ENCODE data around the gene CTSD. TPM values are rescaled to one million over a fixed set of nuclear protein-coding genes. Genes with fewer than 3 reads are reported as not detected.

Gene CTSD
- total and polyA plus RNA-seq, 4 donors: 310 to 814 (median 553) TPM

GRCh38 chr11:1730059-1730629 lies 33.6 kb downstream of the CTSD start:
- TF ChIP-seq ATF3 (IDR thresholded peaks at IDR 0.05) (no peak), YY1 (IDR thresholded peaks at IDR 0.05) (no peak), ZBTB33 (IDR thresholded peaks at IDR 0.05) (no peak), EGR1 (IDR thresholded peaks at IDR 0.05; ENCODE audit: low read depth in 2 of 2) (no peak)
- WGBS: 69% methylated on average over 11 of the region's 11 CpGs
- Histone ChIP-seq H3K9ac (ENCODE audit: low read depth in 1 of 2, low read length in 2 of 2) (no peak overlapping the region), H3K9me3 (ENCODE audit: control insufficient read depth in 4 of 4, low read length in 3 of 4) (no peaks in the 10 kb centered on the region), H3K27ac (ENCODE audit: low read depth in 1 of 2, low read length in 2 of 2) (no peak overlapping the region), H3K4me3 (ENCODE audit: low read depth in 1 of 3, low read length in 3 of 3) (no peak overlapping the region), H3K4me1 (ENCODE audit: control insufficient read depth in 4 of 4, insufficient read depth in 4 of 4, low read length in 3 of 4) (peaks cover 0 to 3% (median 0%) of the 10 kb centered on the region in 4 donors), H3K36me3 (ENCODE audit: control insufficient read depth in 4 of 4, insufficient read depth in 3 of 4, low read depth in 1 of 4, low read length in 3 of 4) (no peaks in the 10 kb centered on the region), H3K27me3 (ENCODE audit: control insufficient read depth in 4 of 4, insufficient read depth in 4 of 4, low read length in 3 of 4) (peaks cover 0 to 6% (median 2%) of the 10 kb centered on the region in 4 donors)
- no peak for DNase-seq (ENCODE audit: low spot score)

- no peak overlapping the region for H3K4me3 ChIP-seq (ENCODE audit: low read depth in 1 of 3, low read length in 3 of 3)
- no peak for TF ChIP-seq ZBTB33 (IDR thresholded peaks at IDR 0.05)
- TF ChIP-seq MAX (IDR thresholded peaks at IDR 0.05): no peak
- no peak for TF ChIP-seq ATF3 (IDR thresholded peaks at IDR 0.05)
- no peak for TF ChIP-seq JUND (IDR thresholded peaks at IDR 0.05)
- no peak for TF ChIP-seq CTCF (IDR thresholded peaks at IDR 0.05; ENCODE audit: low read depth, low read length, missing input control)
- TF ChIP-seq NR2F2 (IDR thresholded peaks at IDR 0.05): no peak
- TF ChIP-seq FOXA2 (IDR thresholded peaks at IDR 0.05): no peak
- no peak for TF ChIP-seq FOXA1 (IDR thresholded peaks at IDR 0.05)
- no peak for TF ChIP-seq GABPA (IDR thresholded peaks at IDR 0.05 in 1 of 2, conservative IDR thresholded peaks at IDR 0.05 in 1 of 2)
- H3K27ac ChIP-seq (ENCODE audit: low read depth in 1 of 2, low read length in 2 of 2): no peak overlapping the region
- DNase-seq (ENCODE audit: low spot score): no peak
- peaks cover 0 to 6% (median 2%) of the 10 kb centered on the region in 4 donors for H3K27me3 ChIP-seq (ENCODE audit: control insufficient read depth in 4 of 4, insufficient read depth in 4 of 4, low read length in 3 of 4)
- H3K36me3 ChIP-seq (ENCODE audit: control insufficient read depth in 4 of 4, insufficient read depth in 3 of 4, low read depth in 1 of 4, low read length in 3 of 4): no peaks in the 10 kb centered on the region
- peaks cover 0 to 3% (median 0%) of the 10 kb centered on the region in 4 donors for H3K4me1 ChIP-seq (ENCODE audit: control insufficient read depth in 4 of 4, insufficient read depth in 4 of 4, low read length in 3 of 4)
- H3K9me3 ChIP-seq (ENCODE audit: control insufficient read depth in 4 of 4, low read length in 3 of 4): no peaks in the 10 kb centered on the region
- 72% methylated on average over 9 of the region's 9 CpGs for WGBS
- no peak overlapping the region for H3K9ac ChIP-seq (ENCODE audit: low read depth in 1 of 2, low read length in 2 of 2)
Measured at GRCh38 chr11:1729692-1730011, 34.1 kb downstream of the CTSD start.

Measured in liver (tissue), 9 donors.